ENCODE results near the gene PERM1.

GRCh38 chr1:932776-933602 lies 48.9 kb downstream of the PERM1 start:
- no peak for TF ChIP-seq CTCF (IDR thresholded peaks at IDR 0.05; ENCODE audit: low read depth, low read length, missing input control)
- TF ChIP-seq REST (IDR thresholded peaks at IDR 0.05), result no peak
- no peak for TF ChIP-seq ZBTB33 (IDR thresholded peaks at IDR 0.05)
- no peak for TF ChIP-seq RAD21 (IDR thresholded peaks at IDR 0.05)
- TF ChIP-seq JUND (IDR thresholded peaks at IDR 0.05), result no peak
- no peak for TF ChIP-seq YY1 (IDR thresholded peaks at IDR 0.05)

Measured in liver (tissue), 3 donors.